Measurements from ENCODE around the gene PTPDC1.

DNA sequence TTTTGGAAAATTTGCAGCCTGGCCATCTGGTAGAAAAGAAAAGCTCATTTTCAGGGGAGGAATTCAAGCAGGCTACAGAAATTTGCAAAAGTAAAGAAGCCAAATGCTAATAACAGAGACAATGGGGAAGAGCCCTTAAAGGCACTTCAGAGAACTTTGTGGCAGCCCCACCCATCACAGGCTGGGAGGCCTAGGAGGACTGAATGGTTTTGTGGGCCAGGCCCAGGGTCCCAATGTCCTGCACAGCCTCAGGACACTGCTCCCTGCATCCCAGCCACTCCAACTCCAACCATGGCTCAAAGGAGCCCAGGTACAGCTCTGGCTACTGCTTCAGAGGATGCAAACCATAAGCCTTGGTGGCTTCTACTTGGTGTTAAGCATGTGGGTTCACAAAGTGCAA, 44.3 kb downstream of the PTPDC1 start:
- TF ChIP-seq EZH2 (IDR thresholded peaks at IDR 0.05) (no peak), POLR2AphosphoS5 (IDR thresholded peaks at IDR 0.05; ENCODE audit: borderline replicate concordance, low read depth, low read length) (no peak)

Measured in SK-N-MC (cell line).